MM.1S (cell line): Measurements from ENCODE around the gene PLA2G4B.

Experiments
- DNase-seq: peaks from one replicate; pipeline ENCODE4 v3.0.0-alpha.2; 2015
- H2AFZ ChIP-seq: fragments of 300-600 bp; sonication (generic); 2 replicates; pipeline ENCODE4 v1.6.0; 2016; ENCODE audit warnings: antibody characterized with exemption, low read length
- H3F3A ChIP-seq: fragments of 300-600 bp; sonication (generic); 2 replicates; pipeline ENCODE4 v1.6.1; 2016; ENCODE audit warnings: mild to moderate bottlenecking, antibody characterized with exemption, low read length, moderate library complexity, mixed read lengths; ENCODE audit not compliant: insufficient read depth
- H3K27ac ChIP-seq: fragments of 300-600 bp; sonication (generic); 2 replicates; pipeline ENCODE4 v1.5.1; 2016; ENCODE audit warnings: mild to moderate bottlenecking, low read length
- H3K27me3 ChIP-seq: fragments of 300-600 bp; sonication (generic); replicated peaks from 2 replicates; pipeline ENCODE4 v1.6.0; 2016; ENCODE audit warnings: low read length; ENCODE audit not compliant: insufficient read depth
- H3K36me3 ChIP-seq: fragments of 300-600 bp; sonication (generic); replicated peaks from 2 replicates; pipeline ENCODE4 v1.6.1; 2016; ENCODE audit warnings: mild to moderate bottlenecking, low read length, mixed read lengths; ENCODE audit not compliant: insufficient read depth
- H3K4me1 ChIP-seq: fragments of 300-600 bp; sonication (generic); 2 replicates; pipeline ENCODE4 v1.6.1; 2016; ENCODE audit warnings: low read length, mixed read lengths
- H3K4me2 ChIP-seq: fragments of 300-600 bp; sonication (generic); 2 replicates; pipeline ENCODE4 v1.6.0; 2016; ENCODE audit warnings: low read depth, low read length
- H3K4me3 ChIP-seq: fragments of 300-600 bp; sonication (generic); 2 replicates; pipeline ENCODE4 v1.5.1; 2016; ENCODE audit warnings: low read length, mixed read lengths
- H3K79me2 ChIP-seq: fragments of 300-600 bp; sonication (generic); 2 replicates; pipeline ENCODE4 v1.6.1; 2016; ENCODE audit warnings: mixed run types, low read length, mixed read lengths
- H3K9ac ChIP-seq: fragments of 300-600 bp; sonication (generic); 2 replicates; pipeline ENCODE4 v1.6.1; 2016; ENCODE audit warnings: low read length, mixed read lengths
- H3K9me2 ChIP-seq: fragments of 300-600 bp; sonication (generic); replicated peaks from 2 replicates; pipeline ENCODE4 v1.6.1; 2016; ENCODE audit warnings: mild to moderate bottlenecking, low read length, mixed read lengths; ENCODE audit not compliant: insufficient read depth
- H3K9me3 ChIP-seq: fragments of 300-600 bp; sonication (generic); replicated peaks from 2 replicates; pipeline ENCODE4 v1.6.1; 2016; ENCODE audit warnings: mild to moderate bottlenecking, low read length, mixed read lengths; ENCODE audit not compliant: insufficient read depth
- H4K20me1 ChIP-seq: fragments of 300-600 bp; sonication (generic); 2 replicates; pipeline ENCODE4 v1.6.1; 2016; ENCODE audit warnings: mild to moderate bottlenecking, low read length, moderate library complexity, mixed read lengths; ENCODE audit not compliant: insufficient read depth
- EZH2 ChIP-seq: fragments of 300-600 bp; sonication (generic); optimal IDR thresholded peaks from 2 replicates; pipeline ENCODE3; 2017; ENCODE audit warnings: low read depth, mild to moderate bottlenecking, antibody characterized with exemption, low read length, mixed read lengths
- EZH2phosphoT487 ChIP-seq: fragments of 300-600 bp; sonication (generic); IDR thresholded peaks from 2 replicates; pipeline ENCODE4 v1.6.1; 2018; ENCODE audit warnings: antibody characterized with exemption, low read length
- TF ChIP-seq, protein P1 (sequence below): fragments of 300-600 bp; sonication (generic); IDR thresholded peaks from 2 replicates; pipeline ENCODE4 v1.5.1; 2016; ENCODE audit warnings: antibody characterized with exemption, low read length, mixed read lengths

PLA2G4B gene

GRCh38 chr15:41860049-41860828, 21.6 kb downstream of the PLA2G4B start:
- no peak for DNase-seq
- Histone ChIP-seq H3K27me3 (peaks cover 38% of the 10 kb centered on the region), H3K4me3 (no peak overlapping the region), H3K36me3 (no peaks in the 10 kb centered on the region), H3K9ac (no peak overlapping the region), H3F3A (no peaks in the 10 kb centered on the region), H3K4me2 (no peak overlapping the region), H3K27ac (no peak overlapping the region), H3K9me3 (no peaks in the 10 kb centered on the region), H3K9me2 (no peaks in the 10 kb centered on the region), H4K20me1 (no peaks in the 10 kb centered on the region), H3K4me1 (no peaks in the 10 kb centered on the region; the same call in 1 of the 2 replicates), H2AFZ (no peak overlapping the region), H3K79me2 (no peaks in the 10 kb centered on the region)
- TF ChIP-seq, protein P1, sequence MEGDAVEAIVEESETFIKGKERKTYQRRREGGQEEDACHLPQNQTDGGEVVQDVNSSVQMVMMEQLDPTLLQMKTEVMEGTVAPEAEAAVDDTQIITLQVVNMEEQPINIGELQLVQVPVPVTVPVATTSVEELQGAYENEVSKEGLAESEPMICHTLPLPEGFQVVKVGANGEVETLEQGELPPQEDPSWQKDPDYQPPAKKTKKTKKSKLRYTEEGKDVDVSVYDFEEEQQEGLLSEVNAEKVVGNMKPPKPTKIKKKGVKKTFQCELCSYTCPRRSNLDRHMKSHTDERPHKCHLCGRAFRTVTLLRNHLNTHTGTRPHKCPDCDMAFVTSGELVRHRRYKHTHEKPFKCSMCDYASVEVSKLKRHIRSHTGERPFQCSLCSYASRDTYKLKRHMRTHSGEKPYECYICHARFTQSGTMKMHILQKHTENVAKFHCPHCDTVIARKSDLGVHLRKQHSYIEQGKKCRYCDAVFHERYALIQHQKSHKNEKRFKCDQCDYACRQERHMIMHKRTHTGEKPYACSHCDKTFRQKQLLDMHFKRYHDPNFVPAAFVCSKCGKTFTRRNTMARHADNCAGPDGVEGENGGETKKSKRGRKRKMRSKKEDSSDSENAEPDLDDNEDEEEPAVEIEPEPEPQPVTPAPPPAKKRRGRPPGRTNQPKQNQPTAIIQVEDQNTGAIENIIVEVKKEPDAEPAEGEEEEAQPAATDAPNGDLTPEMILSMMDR, result no peak
- no peak for TF ChIP-seq EZH2
- no peak for TF ChIP-seq EZH2phosphoT487

DNA sequence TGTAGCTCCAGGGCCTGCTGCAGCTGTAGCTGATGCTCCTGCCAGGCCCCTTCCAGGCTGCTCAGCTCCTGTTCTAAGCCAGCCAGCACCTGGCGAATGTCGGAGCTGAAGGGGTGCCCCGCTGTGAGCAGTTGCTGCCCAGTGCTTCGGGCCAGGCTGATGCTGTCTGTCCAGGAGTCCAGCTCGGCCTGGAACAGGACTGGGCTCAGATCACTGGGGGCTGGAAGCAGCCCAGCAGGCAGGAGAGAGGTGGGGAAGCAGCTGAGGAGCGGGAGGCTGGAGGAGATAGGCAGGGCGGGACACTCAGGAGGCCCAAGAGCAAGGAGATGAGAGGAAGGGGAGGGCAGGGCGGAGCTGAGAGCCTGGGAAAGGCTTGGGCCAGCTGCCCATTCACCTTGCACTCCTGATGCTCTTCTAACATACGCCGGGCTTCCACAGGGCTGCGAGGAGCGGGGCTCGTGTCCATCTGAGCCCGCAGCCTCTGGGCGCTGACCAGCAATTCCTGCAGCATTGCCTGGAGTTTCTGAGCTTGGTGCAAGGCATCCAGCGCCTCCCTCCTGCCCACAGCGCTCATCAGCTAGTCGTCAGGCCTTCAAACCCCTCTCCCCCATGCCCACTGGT, 23.2 kb downstream of the PLA2G4B start:
- Histone ChIP-seq H3K4me2 (no peak overlapping the region), H3K9me3 (no peaks in the 10 kb centered on the region), H3K9ac (no peak overlapping the region), H3K4me3 (no peak overlapping the region), H3K27me3 (peaks cover 48% of the 10 kb centered on the region), H3K36me3 (no peaks in the 10 kb centered on the region), H3K4me1 (no peaks in the 10 kb centered on the region), H3F3A (no peaks in the 10 kb centered on the region), H3K79me2 (no peaks in the 10 kb centered on the region), H3K27ac (no peak overlapping the region), H3K9me2 (no peaks in the 10 kb centered on the region), H4K20me1 (no peaks in the 10 kb centered on the region), H2AFZ (no peak overlapping the region)
- DNase-seq, result no peak
- no peak for TF ChIP-seq EZH2
- TF ChIP-seq EZH2phosphoT487, result no peak
- TF ChIP-seq, protein P1, result no peak

GRCh38 chr15:41862515-41863116, 24.0 kb downstream of the PLA2G4B start:
- Histone ChIP-seq H3K4me2 (no peak overlapping the region), H3K4me1 (no peaks in the 10 kb centered on the region), H3K9ac (no peak overlapping the region), H3K27me3 (peaks cover 54% of the 10 kb centered on the region), H3K9me3 (no peaks in the 10 kb centered on the region), H3F3A (no peaks in the 10 kb centered on the region), H2AFZ (no peak overlapping the region), H4K20me1 (no peaks in the 10 kb centered on the region), H3K9me2 (no peaks in the 10 kb centered on the region), H3K27ac (no peak overlapping the region), H3K36me3 (no peaks in the 10 kb centered on the region), H3K79me2 (no peaks in the 10 kb centered on the region), H3K4me3 (no peak overlapping the region)
- no peak for DNase-seq
- TF ChIP-seq, protein P1, result no peak
- no peak for TF ChIP-seq EZH2
- TF ChIP-seq EZH2phosphoT487, result no peak
